Stimulated activated CD4-positive, alpha-beta T cell treated with anti-CD3 and anti-CD28 coated beads, Interleukin-2, amount 100 ng/mL, for 24 hours (primary cell): ENCODE data around the gene EXOC4.

Experiments used
- DNase-seq, 2 donors: peaks; one replicate each; pipeline ENCODE4 v3.0.0-alpha.2; 2020

EXOC4 gene

GRCh38 chr7:133549633-133550032 lies 296.8 kb downstream of the EXOC4 start:
- DNase-seq: no peak

GRCh38 chr7:133550145-133550544 lies 297.3 kb downstream of the EXOC4 start:
- DNase-seq: no peak

- no peak for DNase-seq
Observed at GRCh38 chr7:133550811-133551210, 297.9 kb downstream of the EXOC4 start.

DNA sequence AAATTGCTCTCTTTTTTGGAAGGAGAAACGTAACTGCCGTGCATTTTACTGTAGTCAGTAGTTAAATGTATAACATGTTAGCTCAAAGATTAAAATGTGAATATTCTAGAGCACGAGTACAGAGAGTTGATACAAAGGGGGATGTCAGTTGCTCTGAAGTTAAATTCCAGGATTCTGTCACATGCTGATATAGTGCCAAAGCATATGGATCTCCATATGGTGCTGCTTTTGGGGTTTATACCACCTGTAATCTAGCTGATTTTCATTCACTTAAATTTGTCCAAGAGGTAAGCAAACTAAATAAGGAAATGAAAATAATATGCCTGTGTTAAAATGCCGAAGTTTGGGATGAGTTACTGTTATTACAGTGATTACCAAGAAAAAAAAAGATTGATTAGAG lies 298.6 kb downstream of the EXOC4 start:
- no peak for DNase-seq

DNA sequence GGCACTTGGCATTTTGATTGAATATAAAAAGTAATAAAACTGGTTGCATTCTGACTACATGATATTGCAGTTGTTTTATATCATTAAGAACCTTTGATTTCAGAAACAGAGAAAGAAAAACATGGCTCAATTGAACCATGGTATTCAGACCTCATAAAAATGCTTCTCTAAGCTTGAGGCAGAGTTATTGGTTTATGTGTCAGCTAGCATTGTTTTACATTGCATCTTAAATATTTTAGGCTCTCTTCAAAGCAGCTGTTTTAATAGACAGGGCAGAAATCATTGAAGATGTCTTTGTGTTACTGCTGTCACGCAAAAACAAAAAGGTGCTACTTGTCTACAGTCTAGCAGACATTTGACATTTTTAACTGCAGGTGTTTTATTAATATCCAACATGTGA lies 299.2 kb downstream of the EXOC4 start:
- no peak for DNase-seq

- DNase-seq: no peak
Observed at GRCh38 chr7:133554330-133554729, 301.5 kb downstream of the EXOC4 start.

GRCh38 chr7:133556048-133556447 lies 303.2 kb downstream of the EXOC4 start:
- DNase-seq: no peak

DNA sequence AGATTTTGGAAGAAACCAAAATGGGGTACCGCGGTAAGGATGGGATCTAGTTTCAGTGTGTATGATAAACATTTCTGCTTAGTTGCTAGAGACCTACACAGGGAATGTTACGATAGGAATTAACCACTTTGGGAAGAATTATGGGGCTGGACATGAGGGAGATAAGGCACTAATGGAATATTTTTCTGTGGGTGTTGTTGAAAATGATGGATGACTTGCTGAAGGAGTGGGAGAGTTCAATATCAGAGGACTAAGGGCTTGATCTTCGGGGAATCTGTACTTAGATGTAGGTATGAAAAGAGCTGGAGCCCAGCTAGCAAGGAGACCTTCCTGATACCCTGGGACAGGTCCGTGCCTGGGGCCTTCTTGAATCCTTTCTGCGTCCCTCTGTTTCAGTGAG lies 303.7 kb downstream of the EXOC4 start:
- no peak for DNase-seq

- no peak for DNase-seq
Observed at GRCh38 chr7:133560900-133561299, 308.0 kb downstream of the EXOC4 start.

GRCh38 chr7:133561396-133561795 lies 308.5 kb downstream of the EXOC4 start:
- no peak for DNase-seq

DNA sequence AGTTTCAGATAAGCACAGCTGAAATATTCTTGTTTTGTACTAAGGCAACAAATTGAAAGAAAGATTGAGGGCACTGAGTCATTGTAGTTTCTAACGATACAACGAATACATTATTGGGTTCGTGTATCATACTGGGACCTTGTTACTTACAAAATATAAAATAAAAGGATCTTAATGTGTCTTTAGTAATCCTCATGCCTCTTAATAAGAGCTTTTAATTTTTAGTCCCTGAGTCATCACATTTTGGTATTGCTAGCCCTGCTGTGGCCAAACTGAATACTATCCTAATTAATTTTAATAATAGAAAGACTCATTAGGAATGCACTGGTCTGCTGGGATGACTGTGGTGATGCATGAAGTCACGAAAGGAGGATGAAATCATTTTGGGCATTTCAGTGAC lies 309.7 kb downstream of the EXOC4 start:
- no peak for DNase-seq

DNA sequence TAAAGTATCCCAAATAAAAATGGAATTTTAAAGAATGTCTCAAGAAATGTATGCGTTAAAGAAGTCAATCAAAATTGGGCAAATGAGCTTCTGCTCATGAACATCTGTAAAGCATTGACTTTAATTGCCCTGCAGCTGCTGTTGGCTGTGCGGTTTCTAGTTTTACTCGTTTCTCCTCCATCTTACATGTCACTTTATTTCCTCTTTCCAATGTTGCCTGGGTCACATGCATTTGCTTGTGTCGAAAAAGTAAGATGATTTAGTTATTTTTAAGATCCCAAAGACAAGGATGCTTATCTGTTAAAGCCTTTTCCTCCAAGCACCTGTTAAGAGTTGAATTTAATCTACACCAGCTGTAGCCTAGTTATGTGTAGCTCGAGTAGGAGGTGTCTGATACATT lies 310.4 kb downstream of the EXOC4 start:
- DNase-seq: no peak

GRCh38 chr7:133564484-133564883 lies 311.6 kb downstream of the EXOC4 start:
- DNase-seq: no peak

DNA sequence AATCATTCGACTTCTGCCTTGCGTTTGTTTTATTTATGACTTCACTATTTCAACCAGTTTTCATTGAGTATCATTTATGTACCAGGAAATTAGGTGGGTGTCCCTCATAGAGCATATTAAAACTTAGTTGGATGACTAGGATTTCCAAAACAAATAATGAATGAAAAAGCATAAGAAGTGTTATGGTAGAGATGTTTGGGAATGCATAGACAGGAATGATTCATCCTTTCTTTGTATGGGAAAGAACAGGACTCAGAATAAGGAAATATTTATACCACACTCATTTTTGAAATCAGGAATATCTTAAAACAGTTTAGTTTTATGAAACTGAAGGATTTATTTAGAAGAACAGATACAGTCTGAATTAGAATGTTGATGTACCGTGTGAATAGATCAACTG lies 315.7 kb downstream of the EXOC4 start:
- DNase-seq: no peak

GRCh38 chr7:133570321-133570720 lies 317.4 kb downstream of the EXOC4 start:
- no peak for DNase-seq

DNA sequence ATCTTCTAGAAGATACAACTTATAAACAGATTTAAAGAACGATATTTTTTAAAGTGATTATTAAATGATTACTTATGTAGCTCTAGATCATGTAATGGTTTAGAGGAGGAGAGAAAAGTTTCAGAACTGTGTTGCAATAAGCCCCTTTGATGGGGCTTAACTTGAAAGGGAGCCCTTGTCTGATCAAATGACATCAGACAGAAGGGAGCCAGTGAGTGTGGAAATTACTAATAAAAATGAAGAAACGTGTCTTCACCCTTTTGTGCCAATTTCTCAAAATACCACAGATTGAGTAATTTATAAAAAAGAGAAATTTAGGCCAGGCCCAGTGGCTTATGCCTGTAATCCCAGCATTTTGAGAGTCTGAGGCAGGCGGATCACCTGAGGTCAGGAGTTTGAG lies 318.2 kb downstream of the EXOC4 start:
- DNase-seq: no peak

- DNase-seq: no peak
Observed at GRCh38 chr7:133572087-133572486, 319.2 kb downstream of the EXOC4 start.

DNA sequence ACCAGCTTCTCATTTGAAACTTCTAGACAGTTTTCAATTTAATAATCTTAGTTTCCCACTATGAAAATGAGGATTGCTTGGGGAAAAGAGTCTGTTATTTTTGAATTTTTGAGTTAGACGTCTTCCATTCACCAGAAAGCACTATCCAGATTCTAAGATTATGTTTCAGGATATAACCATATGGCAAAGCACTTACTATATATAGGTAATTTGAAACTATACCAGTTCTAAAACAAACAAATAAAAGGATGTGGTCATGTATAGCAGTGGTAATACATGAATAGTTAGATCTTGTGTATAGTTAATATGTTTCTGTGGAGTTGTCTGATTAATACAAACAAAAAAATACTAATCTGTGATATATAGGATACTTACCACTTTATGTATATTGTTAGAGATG lies 320.0 kb downstream of the EXOC4 start:
- DNase-seq: no peak

DNA sequence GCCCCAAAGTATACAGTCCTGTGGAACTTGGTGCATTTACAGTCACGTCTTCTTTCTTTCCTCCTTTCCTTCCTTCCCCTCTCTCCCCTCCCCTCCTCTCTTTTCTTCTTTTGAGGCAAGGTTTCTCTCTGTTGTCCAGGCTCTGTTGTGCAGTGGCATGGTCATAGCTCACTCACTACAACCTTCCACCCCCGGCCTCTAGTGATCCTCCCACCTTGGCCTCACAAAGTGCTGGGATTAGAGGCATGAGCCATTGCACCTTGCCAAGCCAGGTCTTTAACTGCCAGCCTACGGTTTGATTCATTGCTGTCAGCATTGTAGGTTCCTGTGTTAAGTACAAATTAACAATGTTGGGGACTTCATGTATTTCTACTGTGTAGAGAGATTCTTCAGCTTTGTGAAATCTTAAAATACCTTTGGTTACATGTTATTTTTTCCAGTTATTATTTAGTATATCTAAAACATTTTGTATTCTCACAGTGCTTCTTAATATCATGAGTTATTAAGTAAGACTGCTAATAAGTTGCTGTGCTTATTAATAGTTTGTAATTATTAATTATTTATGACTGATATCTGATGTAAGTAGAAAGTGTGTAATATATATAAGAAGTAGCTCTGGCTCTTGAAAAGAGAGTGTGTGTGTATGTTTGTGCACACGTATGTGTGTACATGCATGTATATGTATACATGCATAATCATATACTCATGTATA lies 320.8 kb downstream of the EXOC4 start:
- no peak for DNase-seq

DNA sequence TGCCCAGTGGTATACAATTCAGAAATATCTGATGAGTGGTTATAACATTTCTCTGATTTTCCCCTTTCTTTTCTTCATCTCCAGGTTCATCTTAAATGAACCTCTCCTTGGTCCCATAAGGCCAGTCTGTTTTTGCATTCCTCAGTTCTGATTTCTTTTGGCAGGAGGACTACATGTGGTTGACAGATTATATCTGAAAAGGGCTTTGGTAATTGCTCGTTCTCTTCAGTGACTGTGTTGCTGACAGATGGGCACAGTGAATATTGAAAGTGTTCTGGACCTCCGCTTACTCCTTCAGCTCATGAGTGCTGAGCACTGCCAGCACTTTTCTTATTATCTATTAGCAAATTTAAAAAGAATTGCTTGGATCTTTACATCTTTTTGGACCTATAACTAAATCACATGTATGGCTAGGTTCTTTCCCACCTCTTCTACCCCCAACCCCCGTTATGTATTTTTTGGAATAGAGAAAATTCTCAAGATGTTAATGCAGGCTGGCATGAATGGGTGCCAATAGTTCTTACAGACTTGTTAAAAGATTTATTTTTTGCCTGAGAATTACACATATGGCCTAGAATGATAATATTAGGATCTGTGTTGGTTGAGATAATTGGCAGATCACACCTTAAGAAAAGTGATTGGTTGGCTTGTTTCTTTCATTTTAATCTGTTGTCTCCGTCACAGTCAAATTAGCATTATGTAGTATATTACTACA lies 323.0 kb downstream of the EXOC4 start:
- no peak for DNase-seq

GRCh38 chr7:133576612-133577168 lies 323.8 kb downstream of the EXOC4 start:
- DNase-seq: no peak

DNA sequence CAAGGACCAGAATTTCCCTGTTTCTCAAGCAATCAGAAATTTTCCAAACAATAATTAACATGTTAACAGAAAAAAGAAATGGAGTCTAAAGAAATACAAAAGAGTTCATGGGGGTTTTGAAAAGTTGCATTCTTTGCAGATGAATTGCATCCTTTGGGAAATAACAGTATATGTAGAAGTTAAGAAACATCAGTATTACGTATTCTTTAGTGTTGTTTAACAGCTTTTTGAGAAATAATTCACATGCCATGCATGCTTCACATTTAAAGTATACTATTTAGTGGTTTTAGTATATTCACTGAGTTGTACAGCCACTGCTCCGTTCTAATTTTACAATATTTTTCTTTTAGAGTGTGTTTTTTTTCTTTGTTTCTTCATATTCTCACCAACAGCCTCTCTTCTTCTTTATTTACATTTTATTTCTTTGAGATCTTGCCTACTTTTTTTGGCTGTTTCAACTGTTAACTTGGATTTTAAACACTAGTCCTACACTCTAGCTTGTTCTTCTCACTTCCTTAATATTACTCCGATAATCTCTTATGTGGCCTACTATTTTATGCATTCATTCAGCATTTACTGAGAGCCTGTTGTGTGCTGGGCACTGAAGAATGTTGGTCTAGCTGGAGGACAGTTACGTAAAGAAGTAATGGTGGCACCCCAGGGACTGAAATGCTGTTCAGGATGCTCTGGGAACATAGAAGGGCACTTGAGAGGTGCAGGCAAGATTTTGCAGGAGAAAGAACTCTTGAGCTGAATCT lies 330.1 kb downstream of the EXOC4 start:
- no peak for DNase-seq

GRCh38 chr7:133583545-133584171 lies 330.8 kb downstream of the EXOC4 start:
- no peak for DNase-seq
